Measurements from ENCODE around the gene PDE6C.
"Not testable (repeated sequence)": the region's sequence is repeated elsewhere in the genome, so short reads cannot be mapped to it uniquely, and the experiment has no call there.

PDE6C gene

GRCh38 chr10:93630625-93631557 lies 18.6 kb downstream of the PDE6C start:
- DNase-seq, result no peak

- no peak for DNase-seq
Measured at GRCh38 chr10:93639791-93640190, 27.5 kb downstream of the PDE6C start.

GRCh38 chr10:93652857-93653256 lies 40.5 kb downstream of the PDE6C start:
- DNase-seq, result peak; percentile 83

GRCh38 chr10:93654201-93654600 lies 41.9 kb downstream of the PDE6C start:
- no peak for DNase-seq

GRCh38 chr10:93656155-93656554 lies 43.8 kb downstream of the PDE6C start:
- peak; percentile 3 for DNase-seq

- no peak for DNase-seq
Measured at GRCh38 chr10:93657757-93658156, 45.4 kb downstream of the PDE6C start.

GRCh38 chr10:93666030-93666429 lies 53.7 kb downstream of the PDE6C start:
- no peak for DNase-seq

GRCh38 chr10:93667795-93668194 lies 55.5 kb downstream of the PDE6C start:
- no peak for DNase-seq

GRCh38 chr10:93670372-93670771 lies 58.0 kb downstream of the PDE6C start:
- DNase-seq, result no peak

- no peak for DNase-seq
Measured at GRCh38 chr10:93671042-93671441, 58.7 kb downstream of the PDE6C start.

GRCh38 chr10:93672022-93672678 lies 59.8 kb downstream of the PDE6C start:
- DNase-seq, result no peak

- no peak for DNase-seq
Measured at GRCh38 chr10:93672890-93673289, 60.6 kb downstream of the PDE6C start.

GRCh38 chr10:93673791-93674190 lies 61.5 kb downstream of the PDE6C start:
- DNase-seq, result no peak

- no peak for DNase-seq
Measured at GRCh38 chr10:93678386-93678785, 66.0 kb downstream of the PDE6C start.

GRCh38 chr10:93678805-93679587 lies 66.7 kb downstream of the PDE6C start:
- no peak for DNase-seq

GRCh38 chr10:93680412-93681047 lies 68.2 kb downstream of the PDE6C start:
- DNase-seq, result peak; percentile 50

- DNase-seq, result no peak
Measured at GRCh38 chr10:93687737-93688136, 75.4 kb downstream of the PDE6C start.

GRCh38 chr10:93695740-93696139 lies 83.4 kb downstream of the PDE6C start:
- no peak for DNase-seq

GRCh38 chr10:93696582-93696981 lies 84.2 kb downstream of the PDE6C start:
- DNase-seq, result not testable (repeated sequence)

- DNase-seq, result no peak
Measured at GRCh38 chr10:93697207-93697606, 84.9 kb downstream of the PDE6C start.

GRCh38 chr10:93701866-93702209 lies 89.5 kb downstream of the PDE6C start:
- peak; percentile 44 for DNase-seq

GRCh38 chr10:93702210-93703001 lies 90.1 kb downstream of the PDE6C start, which contains the start of gene FRA10AC1:
Gene FRA10AC1 (minus strand): TSS chr10:93702592. CDS start chr10:93700106, 2,486 bp downstream.
- peak; percentile 90 for DNase-seq

All from fibroblast of skin of back (primary cell).